H9 (cell line): Measurements from ENCODE around the gene SCD. TPM values are rescaled to one million over a fixed set of nuclear protein-coding genes. Genes with fewer than 3 reads are reported as not detected.
A peak's percentile ranks its signal among the peaks of the same experiment; 100 is the strongest.

Experiments used
- DNase-seq: peaks from one replicate; pipeline ENCODE4 v3.0.0-alpha.2; 2017
- H2AFZ ChIP-seq: one replicate; pipeline ENCODE4 v1.6.1; 2013; ENCODE audit warnings: mild to moderate bottlenecking, low read length, control low read depth, moderate library complexity
- H2AK5ac ChIP-seq: 2 replicates; pipeline ENCODE4 v1.6.1; 2013; ENCODE audit warnings: low read length, control low read depth, mixed read lengths; ENCODE audit not compliant: insufficient read length
- H2BK120ac ChIP-seq: one replicate; pipeline ENCODE4 v1.6.1; 2013; ENCODE audit warnings: low read depth, mild to moderate bottlenecking, low read length, control low read depth, inconsistent platforms; ENCODE audit not compliant: poor library complexity, severe bottlenecking
- H2BK12ac ChIP-seq: 2 replicates; pipeline ENCODE4 v1.6.1; 2013; ENCODE audit warnings: low read length, control low read depth, mixed read lengths, low read depth; ENCODE audit not compliant: insufficient read length
- H2BK15ac ChIP-seq: 2 replicates; pipeline ENCODE4 v1.6.1; 2013; ENCODE audit warnings: low read depth, low read length, control low read depth
- H2BK20ac ChIP-seq: one replicate; pipeline ENCODE4 v1.6.1; 2013; ENCODE audit warnings: low read depth, mild to moderate bottlenecking, low read length, control low read depth, inconsistent platforms; ENCODE audit not compliant: poor library complexity, severe bottlenecking
- H2BK5ac ChIP-seq: 2 replicates; pipeline ENCODE4 v1.6.1; 2013; ENCODE audit warnings: low read length, control low read depth, mixed read lengths; ENCODE audit not compliant: insufficient read length
- H3K14ac ChIP-seq: 2 replicates; pipeline ENCODE4 v1.6.1; 2013; ENCODE audit warnings: low read length, control low read depth; ENCODE audit not compliant: insufficient read depth
- H3K18ac ChIP-seq: 2 replicates; pipeline ENCODE4 v1.6.1; 2013; ENCODE audit warnings: low read depth, mild to moderate bottlenecking, mixed read lengths, low read length, control low read depth; ENCODE audit not compliant: insufficient read length
- H3K23ac ChIP-seq: 2 replicates; pipeline ENCODE4 v1.6.1; 2013; ENCODE audit warnings: low read length, control low read depth, mixed read lengths, low read depth; ENCODE audit not compliant: insufficient read length
- H3K23me2 ChIP-seq: 2 replicates; pipeline ENCODE4 v1.6.1; 2013; ENCODE audit warnings: low read depth, mild to moderate bottlenecking, mixed read lengths, low read length, control low read depth; ENCODE audit not compliant: insufficient read length, poor library complexity, severe bottlenecking
- H3K27ac ChIP-seq: 2 replicates; pipeline ENCODE4 v1.5.1; 2013; ENCODE audit warnings: low read length, control low read depth, mixed read lengths, low read depth; ENCODE audit not compliant: insufficient read length
- H3K27me3 ChIP-seq: 2 replicates; pipeline ENCODE4 v1.6.1; 2013; ENCODE audit warnings: low read length, control low read depth, inconsistent platforms; ENCODE audit not compliant: insufficient read depth
- H3K4ac ChIP-seq: 2 replicates; pipeline ENCODE4 v1.6.1; 2013; ENCODE audit warnings: low read depth, mild to moderate bottlenecking, control low read depth, inconsistent platforms, low read length, moderate library complexity
- H3K4me1 ChIP-seq: 2 replicates; pipeline ENCODE4 v1.6.1; 2013; ENCODE audit warnings: low read length, control low read depth, inconsistent platforms; ENCODE audit not compliant: insufficient read depth
- H3K4me2 ChIP-seq: 2 replicates; pipeline ENCODE4 v1.6.1; 2013; ENCODE audit warnings: low read length, control low read depth, mixed read lengths; ENCODE audit not compliant: insufficient read length, insufficient read depth
- H3K56ac ChIP-seq: 2 replicates; pipeline ENCODE4 v1.6.1; 2013; ENCODE audit warnings: low read depth, mild to moderate bottlenecking, mixed read lengths, low read length, control low read depth; ENCODE audit not compliant: insufficient read length
- H3K79me1 ChIP-seq: 2 replicates; pipeline ENCODE4 v1.6.1; 2013; ENCODE audit warnings: low read depth, mild to moderate bottlenecking, moderate library complexity, low read length, control low read depth, inconsistent platforms; ENCODE audit not compliant: insufficient read depth, poor library complexity, severe bottlenecking
- H3K79me2 ChIP-seq: 2 replicates; pipeline ENCODE4 v1.6.1; 2013; ENCODE audit warnings: low read length, control low read depth, inconsistent platforms; ENCODE audit not compliant: insufficient read depth
- H3K9ac ChIP-seq: 2 replicates; pipeline ENCODE4 v1.6.1; 2013; ENCODE audit warnings: low read length, control low read depth, mixed read lengths; ENCODE audit not compliant: insufficient read length; ENCODE audit errors: extremely low read depth
- H3K9me3 ChIP-seq: one replicate; pipeline ENCODE4 v1.6.1; 2013; ENCODE audit warnings: low read depth, low read length, inconsistent platforms; ENCODE audit not compliant: control insufficient read depth
- H3T11ph ChIP-seq: one replicate; pipeline ENCODE4 v1.6.1; 2013; ENCODE audit warnings: mild to moderate bottlenecking, low read length, control low read depth, inconsistent platforms
- H4K20me1 ChIP-seq: one replicate; pipeline ENCODE4 v1.6.1; 2013; ENCODE audit not compliant: control insufficient read depth, insufficient read length, insufficient read depth
- H4K5ac ChIP-seq: 2 replicates; pipeline ENCODE4 v1.6.1; 2013; ENCODE audit warnings: low read depth, mild to moderate bottlenecking, mixed read lengths, low read length, control low read depth; ENCODE audit not compliant: insufficient read length
- H4K8ac ChIP-seq: replicated peaks from 2 replicates; pipeline ENCODE4 v1.6.1; 2013; ENCODE audit warnings: low read length, control low read depth, mixed read lengths, low read depth; ENCODE audit not compliant: insufficient read length
- H4K91ac ChIP-seq: 2 replicates; pipeline ENCODE4 v1.6.1; 2013; ENCODE audit warnings: low read depth, mild to moderate bottlenecking, moderate library complexity, mixed read lengths, low read length, control low read depth; ENCODE audit not compliant: insufficient read length
- H3K27ac Mint-ChIP-seq, 3 experiments: 2 replicates in 2 of 3; 3 replicates in 1 of 3; pipeline ENCODE4 v1.8.0; 2020 to 2021; ENCODE audit warnings: mixed read lengths in 3 of 3, mild to moderate bottlenecking in 1 of 3, moderate library complexity in 1 of 3
- H3K27me3 Mint-ChIP-seq: 2 replicates; pipeline ENCODE4 v1.8.0; 2021; ENCODE audit warnings: low read depth, mild to moderate bottlenecking, moderate library complexity, mixed read lengths
- H3K36me3 Mint-ChIP-seq, 3 experiments: 2 replicates in 2 of 3; 3 replicates in 1 of 3; pipeline ENCODE4 v1.8.0; 2020 to 2021; ENCODE audit warnings: low read depth in 3 of 3, mixed read lengths in 3 of 3; ENCODE audit not compliant: insufficient read depth in 1 of 3
- H3K4me1 Mint-ChIP-seq, 2 experiments: 2 replicates each; pipeline ENCODE4 v1.8.0; 2020; ENCODE audit warnings: mixed read lengths in 2 of 2
- H3K4me3 Mint-ChIP-seq, 2 experiments: 2 replicates in 1 of 2; 3 replicates in 1 of 2; pipeline ENCODE4 v1.8.0; 2020 to 2021; ENCODE audit warnings: mild to moderate bottlenecking in 2 of 2, mixed read lengths in 2 of 2, moderate library complexity in 1 of 2
- H3K9me3 Mint-ChIP-seq, 2 experiments: 2 replicates in 1 of 2; 3 replicates in 1 of 2; pipeline ENCODE4 v1.8.0; 2020; ENCODE audit warnings: mild to moderate bottlenecking in 2 of 2, mixed read lengths in 2 of 2, moderate library complexity in 1 of 2
- whole genome bisulfite sequencing: extraction: QIAGEN DNeasy Blood & Tissue Kit; methylation state at CpG from one replicate; pipeline ENCODE4 v1.1.7; 2013; ENCODE audit warnings: missing lambda C conversion rate, low lambda C conversion rate, mixed read lengths; ENCODE audit not compliant: insufficient read length; ENCODE audit errors: extremely low coverage; 5-methylcytosine and 5-hydroxymethylcytosine counted together
- total RNA-seq: library from RNA; stranded (reverse); gene quantifications from 2 replicates; pipeline ENCODE4 v1.2.1, GENCODE V29; 2021
- TF ChIP-seq, protein P1 (sequence below): fragments of 200-600 bp; sonication (generic); conservative IDR thresholded peaks from 3 replicates; pipeline ENCODE4 v1.8.0; 2021; ENCODE audit warnings: antibody characterized with exemption, mild to moderate bottlenecking

The SCD gene
- total RNA-seq, 1 experiment from 2014 or later: 354 TPM

DNA sequence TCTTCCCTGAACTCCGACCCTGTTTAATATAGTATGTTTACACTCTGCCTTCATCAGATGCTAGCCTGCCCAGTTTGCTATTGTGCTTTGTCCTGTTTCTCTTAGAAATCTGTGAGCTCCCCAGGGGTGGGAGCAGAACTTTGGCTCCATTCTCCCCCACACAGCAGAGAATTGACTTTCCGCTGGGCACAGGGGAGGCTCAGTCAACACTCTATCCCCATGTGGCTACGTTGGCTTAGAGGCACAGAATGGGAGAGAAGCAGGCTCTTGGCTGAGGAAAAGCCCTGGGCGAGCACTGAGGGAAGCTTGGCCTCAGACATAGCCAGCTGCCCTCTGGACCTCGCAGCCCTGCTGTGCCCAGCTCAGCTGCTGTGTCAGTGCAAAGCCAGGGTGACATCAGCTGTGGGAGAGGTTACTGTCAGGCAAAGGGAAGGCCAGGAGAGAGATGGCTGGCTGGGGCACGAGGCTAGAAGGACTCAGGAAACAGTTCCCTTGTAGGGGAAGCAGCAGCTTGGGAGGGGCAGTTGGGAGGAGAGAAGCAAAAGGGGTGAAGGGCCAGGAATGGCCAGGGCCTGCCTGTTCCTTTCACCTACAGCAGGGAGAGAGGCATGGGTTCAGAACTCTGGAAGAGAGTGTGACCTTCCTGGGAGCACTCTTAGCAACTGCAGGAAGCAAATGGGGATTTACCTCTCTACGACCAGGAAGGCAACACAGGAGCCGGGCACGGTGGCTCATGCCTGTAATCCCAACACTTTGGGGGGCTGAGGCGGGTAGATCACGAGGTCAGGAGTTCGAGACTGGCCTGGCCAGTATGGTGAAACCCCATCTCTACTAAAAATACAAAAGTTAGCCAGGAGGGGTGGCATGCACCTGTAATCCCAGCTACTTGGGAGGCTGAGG, 5.8 kb upstream of the SCD start:
- H3K4me1 ChIP-seq: no peaks in the 10 kb centered on the region; the same call in 1 of the 2 replicates
- H3K79me1 ChIP-seq: no peaks in the 10 kb centered on the region
- H4K91ac ChIP-seq: no peak overlapping the region
- no CpG with 5 or more reads among the region's 12 CpGs for WGBS
- H3K56ac ChIP-seq: no peak overlapping the region
- H3K18ac ChIP-seq: no peak overlapping the region
- no peak overlapping the region for H3K4me2 ChIP-seq
- H2AFZ ChIP-seq: no peak overlapping the region
- H3K9ac ChIP-seq: no peak overlapping the region
- peaks cover 5% of the 10 kb centered on the region for H3K27me3 Mint-ChIP-seq
- H3K4me3 Mint-ChIP-seq: peak overlapping the region in 1 of 2 experiments; percentile 34; a peak in 3 of 5 replicates
- H3K9me3 Mint-ChIP-seq: no peaks in the 10 kb centered on the region
- H3K27ac ChIP-seq: no peak overlapping the region
- peak overlapping the region; percentile 39; the same call in 1 of the 2 replicates for H3K14ac ChIP-seq
- H2BK20ac ChIP-seq: no peak overlapping the region
- no peak overlapping the region for H3K23ac ChIP-seq
- peak overlapping the region in 2 of 3 experiments; percentile 33 to 94; a peak in 3 of 7 replicates for H3K27ac Mint-ChIP-seq
- H3K23me2 ChIP-seq: peaks cover 7% of the 10 kb centered on the region
- no peak overlapping the region for H2BK15ac ChIP-seq
- no peak for DNase-seq
- no peaks in the 10 kb centered on the region for H3K79me2 ChIP-seq
- no peak overlapping the region for H3K4ac ChIP-seq
- H2BK5ac ChIP-seq: no peak overlapping the region
- H3K9me3 ChIP-seq: no peaks in the 10 kb centered on the region
- no peak overlapping the region for H2BK12ac ChIP-seq
- H3K27me3 ChIP-seq: no peaks in the 10 kb centered on the region
- no peak overlapping the region for H4K8ac ChIP-seq
- no peak overlapping the region for H4K5ac ChIP-seq
- H2BK120ac ChIP-seq: no peak overlapping the region
- H3T11ph ChIP-seq: no peak overlapping the region
- no peaks in the 10 kb centered on the region; a peak in 1 of 7 replicates for H3K36me3 Mint-ChIP-seq
- H2AK5ac ChIP-seq: no peak overlapping the region
- H3K4me1 Mint-ChIP-seq: peaks cover 30 to 34% of the 10 kb centered on the region in 2 experiments
- H4K20me1 ChIP-seq: no peaks in the 10 kb centered on the region
- TF ChIP-seq, protein P1, sequence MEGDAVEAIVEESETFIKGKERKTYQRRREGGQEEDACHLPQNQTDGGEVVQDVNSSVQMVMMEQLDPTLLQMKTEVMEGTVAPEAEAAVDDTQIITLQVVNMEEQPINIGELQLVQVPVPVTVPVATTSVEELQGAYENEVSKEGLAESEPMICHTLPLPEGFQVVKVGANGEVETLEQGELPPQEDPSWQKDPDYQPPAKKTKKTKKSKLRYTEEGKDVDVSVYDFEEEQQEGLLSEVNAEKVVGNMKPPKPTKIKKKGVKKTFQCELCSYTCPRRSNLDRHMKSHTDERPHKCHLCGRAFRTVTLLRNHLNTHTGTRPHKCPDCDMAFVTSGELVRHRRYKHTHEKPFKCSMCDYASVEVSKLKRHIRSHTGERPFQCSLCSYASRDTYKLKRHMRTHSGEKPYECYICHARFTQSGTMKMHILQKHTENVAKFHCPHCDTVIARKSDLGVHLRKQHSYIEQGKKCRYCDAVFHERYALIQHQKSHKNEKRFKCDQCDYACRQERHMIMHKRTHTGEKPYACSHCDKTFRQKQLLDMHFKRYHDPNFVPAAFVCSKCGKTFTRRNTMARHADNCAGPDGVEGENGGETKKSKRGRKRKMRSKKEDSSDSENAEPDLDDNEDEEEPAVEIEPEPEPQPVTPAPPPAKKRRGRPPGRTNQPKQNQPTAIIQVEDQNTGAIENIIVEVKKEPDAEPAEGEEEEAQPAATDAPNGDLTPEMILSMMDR: no peak
